BJ (cell line): Measurements from ENCODE around the gene RIOX2. TPM values are rescaled to one million over a fixed set of nuclear protein-coding genes. Genes with fewer than 3 reads are reported as not detected.

Experiments
- CTCF ChIA-PET: fragments of 350-600 bp; formaldehyde crosslinking; extraction: SDS; loops from one replicate; lab custom pipeline; 2021; ENCODE audit warnings: antibody characterized with exemption, inconsistent platforms; lab: Yijun Ruan, JAX
- POLR2A ChIA-PET: fragments of 300-600 bp; sonication (Branson Sonifier 250); formaldehyde crosslinking; extraction: SDS; loops from one replicate; lab custom pipeline; 2021; ENCODE audit warnings: antibody characterized with exemption; lab: Charles Lee
- DNase-seq: peaks from one replicate; pipeline ENCODE4 v3.0.0-alpha.2; 2011; ENCODE audit warnings: low read depth
- H3K27me3 ChIP-seq: 2 replicates; pipeline ENCODE4 v1.6.0; 2011; ENCODE audit warnings: low read length; ENCODE audit not compliant: control insufficient read depth, insufficient read depth
- H3K36me3 ChIP-seq: 2 replicates; pipeline ENCODE4 v1.5.1; 2011; ENCODE audit warnings: low read length; ENCODE audit not compliant: control insufficient read depth, insufficient read depth
- H3K4me3 ChIP-seq: 2 replicates; pipeline ENCODE4 v1.5.1; 2011; ENCODE audit warnings: low read depth, mild to moderate bottlenecking, control low read depth, low read length
- CTCF ChIP-seq: IDR thresholded peaks from 2 replicates; pipeline ENCODE4 v1.5.1; 2011; ENCODE audit warnings: low read depth, mild to moderate bottlenecking, control low read depth, inconsistent platforms, low read length, moderate library complexity; ENCODE audit not compliant: insufficient read depth
- polyA plus RNA-seq: library from polyadenylated mRNA; depleted of rRNA; stranded (reverse); fragments of >200 nt; gene quantifications from 2 replicates; pipeline ENCODE4 v1.2.3, GENCODE V29; 2011

Gene RIOX2
- polyA plus RNA-seq, 1 experiment, result 19.6 TPM

GRCh38 chr3:97939401-97939800, 32.8 kb downstream of the RIOX2 start:
- no peak for DNase-seq
- POLR2A ChIA-PET, result no interaction called here
- Histone ChIP-seq H3K27me3 (no peaks in the 10 kb centered on the region), H3K36me3 (0 out of 2 replicates have a peak, but pooled peaks cover 2% of the 10 kb centered on the region), H3K4me3 (no peak overlapping the region)
- no peak for TF ChIP-seq CTCF
- CTCF ChIA-PET, result interaction anchor here (0.7 to 1.2 kb wide), 4 partner anchors 9 to 147 kb away, joined by 3 to 4 read pairs (median 3); no protein-coding TSS in a partner anchor

DNA sequence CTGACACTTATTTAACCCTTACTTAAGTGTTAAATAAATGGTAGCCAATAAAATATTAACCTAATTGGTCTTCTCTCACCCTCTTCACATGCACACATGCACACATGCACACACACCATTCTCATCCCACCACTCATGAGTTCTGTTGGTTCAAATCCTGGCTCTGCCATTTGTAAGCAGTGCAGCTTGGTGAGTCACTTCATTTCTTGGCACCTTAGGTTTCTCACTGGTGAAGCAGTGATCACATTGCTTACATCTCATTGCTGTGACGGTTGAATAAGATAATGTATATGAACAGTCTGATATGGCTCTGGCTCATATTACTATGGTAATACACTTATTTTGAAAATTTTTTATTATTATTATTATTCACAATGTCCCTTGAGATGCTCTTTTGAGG, 33.8 kb downstream of the RIOX2 start:
- H3K27me3 ChIP-seq, result no peaks in the 10 kb centered on the region
- no peak for DNase-seq
- H3K36me3 ChIP-seq, result peaks cover 5% of the 10 kb centered on the region; the same call in 1 of the 2 replicates
- ChIA-PET POLR2A (no interaction called here), CTCF (interaction anchor here (1.2 kb wide), 1 partner anchor 146 kb away, joined by 4 read pairs; no protein-coding TSS in a partner anchor)
- H3K4me3 ChIP-seq, result no peak overlapping the region
- TF ChIP-seq CTCF, result no peak

DNA sequence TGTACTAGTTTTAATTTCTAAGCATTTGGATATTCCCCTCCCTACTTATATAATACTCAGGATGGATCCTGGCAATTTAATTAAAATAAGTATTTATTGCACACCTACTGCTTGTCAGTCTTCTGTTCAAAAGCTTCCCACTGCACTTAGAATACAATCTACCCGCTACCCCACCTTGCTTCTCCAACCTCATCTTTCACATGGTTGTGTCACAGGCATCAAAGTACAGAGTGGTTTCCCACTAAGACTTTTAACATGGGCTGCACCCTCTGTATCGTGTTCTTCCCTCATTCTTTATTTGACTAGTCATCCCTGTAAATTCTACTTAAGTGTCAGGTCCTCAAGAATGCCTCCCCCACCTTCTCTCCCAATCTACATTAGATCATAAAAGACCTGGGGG, 35.0 kb downstream of the RIOX2 start:
- Histone ChIP-seq H3K27me3 (no peaks in the 10 kb centered on the region), H3K36me3 (peaks cover 5% of the 10 kb centered on the region; the same call in 1 of the 2 replicates), H3K4me3 (no peak overlapping the region)
- ChIA-PET CTCF (no interaction called here), POLR2A (no interaction called here)
- TF ChIP-seq CTCF, result no peak
- no peak for DNase-seq

- Histone ChIP-seq H3K4me3 (no peak overlapping the region), H3K36me3 (peaks cover 5% of the 10 kb centered on the region; the same call in 1 of the 2 replicates), H3K27me3 (no peaks in the 10 kb centered on the region)
- ChIA-PET CTCF (no interaction called here), POLR2A (no interaction called here)
- TF ChIP-seq CTCF, result no peak
- DNase-seq, result no peak
Observed at GRCh38 chr3:97935842-97936241, 36.4 kb downstream of the RIOX2 start.

- no peak overlapping the region for H3K4me3 ChIP-seq
- CTCF ChIA-PET, result interaction anchor here (0.9 to 1.4 kb wide), 2 partner anchors 113 to 138 kb away, joined by 3 to 4 read pairs; partner anchors contain the start of gene CRYBG3
- POLR2A ChIA-PET, result no interaction called here
- peaks cover 5% of the 10 kb centered on the region; the same call in 1 of the 2 replicates for H3K36me3 ChIP-seq
- no peaks in the 10 kb centered on the region for H3K27me3 ChIP-seq
- no peak for TF ChIP-seq CTCF
- no peak for DNase-seq
Observed at GRCh38 chr3:97934980-97935695, 37.1 kb downstream of the RIOX2 start.
